Neural progenitor cell (in vitro differentiated cells): Measurements from ENCODE around the gene RFPL1.

Source experiments
- CTCF ChIP-seq: fragments of 200-600 bp; sonication (generic); IDR thresholded peaks from 2 replicates; pipeline ENCODE4 v1.5.1; 2017; ENCODE audit warnings: antibody characterized with exemption, mild to moderate bottlenecking
- EZH2 ChIP-seq: fragments of 200-600 bp; sonication (generic); IDR thresholded peaks from 2 replicates; pipeline ENCODE4 v1.6.1; 2017; ENCODE audit warnings: antibody characterized with exemption, mild to moderate bottlenecking, moderate library complexity

GRCh38 chr22:29400576-29400975, 37.8 kb upstream of the RFPL1 start:
- TF ChIP-seq EZH2 (no peak), CTCF (no peak)
